GM13977 (cell line): ENCODE measurements around the gene SNX19.

ENCODE experiments used
- DNase-seq: peaks from one replicate; pipeline ENCODE4 v3.0.0; 2012; ENCODE audit warnings: low spot score
- in situ Hi-C: fragments of 300-500 bp; cut with MboI; formaldehyde crosslinking; loops from one replicate; pipeline ENCODE4 v1.12.0; 2022; ENCODE audit warnings: low sequenced_read_pairs, low pct_unique_long_range_greater_than_20kb, mixed read lengths, inconsistent platforms; ENCODE audit not compliant: unreplicated experiment
- TF ChIP-seq, protein P1 (sequence below): IDR thresholded peaks from 2 replicates; pipeline ENCODE4 v1.5.1; 2012; ENCODE audit warnings: mild to moderate bottlenecking, control low read depth; ENCODE audit not compliant: insufficient read depth; ENCODE audit errors: extremely low read depth, missing control alignments

The SNX19 gene

DNA sequence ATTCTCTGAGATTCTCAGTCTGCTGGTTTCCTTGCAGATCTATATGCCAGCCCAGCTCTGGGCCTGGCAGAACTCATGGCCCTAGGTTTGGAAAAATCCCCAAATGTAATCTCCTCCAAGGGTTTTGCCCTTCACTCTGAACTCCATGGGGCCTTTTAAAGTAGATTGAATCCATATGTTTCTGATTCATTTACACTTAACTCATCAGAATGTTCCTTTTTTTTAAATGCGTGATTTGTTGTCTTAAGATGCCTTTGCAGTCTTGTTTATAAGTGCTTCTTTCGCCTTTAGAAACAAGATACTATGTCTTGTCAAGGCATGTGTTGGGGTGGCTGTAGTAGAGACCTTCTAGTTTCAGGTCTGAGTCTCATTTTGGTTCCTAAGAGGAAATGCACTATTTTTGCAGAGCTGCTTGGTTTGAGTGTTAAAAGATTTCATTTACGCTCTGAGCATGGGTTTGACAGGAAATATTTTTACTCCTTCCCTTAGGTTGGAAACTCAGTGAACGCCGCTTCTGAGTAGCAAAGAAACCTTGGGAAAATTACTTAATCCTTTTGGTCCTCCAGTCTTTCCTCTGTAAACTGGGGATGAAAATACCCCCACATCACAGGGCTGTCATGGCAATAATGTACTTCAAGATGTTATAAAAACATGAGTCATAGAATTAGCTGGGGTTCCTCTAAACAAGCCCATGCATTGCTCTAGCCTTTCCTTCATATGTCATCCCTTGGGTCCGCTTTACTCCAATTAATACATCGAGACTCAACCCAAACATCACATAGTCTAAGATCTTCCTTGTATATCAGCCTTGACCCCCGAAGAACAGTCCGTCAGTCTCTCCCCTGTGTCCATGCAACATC lies 83.5 kb downstream of the SNX19 start:
- no peak for DNase-seq
- in situ Hi-C loops: no loop called here
- TF ChIP-seq, protein P1, sequence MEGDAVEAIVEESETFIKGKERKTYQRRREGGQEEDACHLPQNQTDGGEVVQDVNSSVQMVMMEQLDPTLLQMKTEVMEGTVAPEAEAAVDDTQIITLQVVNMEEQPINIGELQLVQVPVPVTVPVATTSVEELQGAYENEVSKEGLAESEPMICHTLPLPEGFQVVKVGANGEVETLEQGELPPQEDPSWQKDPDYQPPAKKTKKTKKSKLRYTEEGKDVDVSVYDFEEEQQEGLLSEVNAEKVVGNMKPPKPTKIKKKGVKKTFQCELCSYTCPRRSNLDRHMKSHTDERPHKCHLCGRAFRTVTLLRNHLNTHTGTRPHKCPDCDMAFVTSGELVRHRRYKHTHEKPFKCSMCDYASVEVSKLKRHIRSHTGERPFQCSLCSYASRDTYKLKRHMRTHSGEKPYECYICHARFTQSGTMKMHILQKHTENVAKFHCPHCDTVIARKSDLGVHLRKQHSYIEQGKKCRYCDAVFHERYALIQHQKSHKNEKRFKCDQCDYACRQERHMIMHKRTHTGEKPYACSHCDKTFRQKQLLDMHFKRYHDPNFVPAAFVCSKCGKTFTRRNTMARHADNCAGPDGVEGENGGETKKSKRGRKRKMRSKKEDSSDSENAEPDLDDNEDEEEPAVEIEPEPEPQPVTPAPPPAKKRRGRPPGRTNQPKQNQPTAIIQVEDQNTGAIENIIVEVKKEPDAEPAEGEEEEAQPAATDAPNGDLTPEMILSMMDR: no peak

DNA sequence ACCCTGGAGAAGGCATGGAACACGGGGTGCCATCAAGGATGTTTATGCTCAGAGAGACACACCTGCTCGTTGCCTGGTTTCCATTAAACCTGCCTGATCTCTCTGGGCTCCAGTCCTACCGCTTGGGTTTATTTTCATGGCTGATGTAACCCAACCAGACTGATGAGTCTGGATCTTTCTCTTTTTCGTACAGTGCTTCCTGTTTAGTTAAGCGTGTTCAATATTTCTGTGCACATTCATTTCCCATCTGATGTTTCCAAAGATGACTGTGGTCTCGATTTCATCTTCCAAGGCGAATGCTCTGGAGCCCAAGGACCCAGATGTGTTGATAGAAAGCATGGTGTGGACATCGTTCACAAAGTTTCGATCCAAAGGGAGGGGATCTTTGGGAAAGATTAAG lies 84.3 kb downstream of the SNX19 start:
- TF ChIP-seq, protein P1: no peak
- in situ Hi-C loops: no loop called here
- no peak for DNase-seq

DNA sequence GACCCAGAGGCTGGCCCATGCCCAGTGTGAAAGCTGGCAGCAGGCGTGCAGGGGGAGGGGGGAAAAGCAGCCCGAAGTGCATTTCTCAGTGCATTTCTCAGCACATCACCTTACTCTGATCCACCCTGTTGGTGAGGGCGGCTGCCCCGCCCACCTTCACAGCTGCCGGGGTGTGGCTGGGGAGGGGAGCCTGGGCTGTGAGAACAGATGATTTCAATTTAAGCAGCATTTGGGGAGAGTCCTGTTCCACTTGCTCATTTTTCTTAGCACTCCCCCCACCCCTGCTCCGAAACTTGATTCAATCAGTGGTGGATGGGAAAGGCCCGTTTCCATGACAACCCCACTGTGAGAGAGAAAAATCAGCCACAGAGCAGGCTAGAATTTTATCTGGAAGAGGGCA lies 84.8 kb downstream of the SNX19 start:
- in situ Hi-C loops: no loop called here
- DNase-seq: no peak
- TF ChIP-seq, protein P1: no peak

DNA sequence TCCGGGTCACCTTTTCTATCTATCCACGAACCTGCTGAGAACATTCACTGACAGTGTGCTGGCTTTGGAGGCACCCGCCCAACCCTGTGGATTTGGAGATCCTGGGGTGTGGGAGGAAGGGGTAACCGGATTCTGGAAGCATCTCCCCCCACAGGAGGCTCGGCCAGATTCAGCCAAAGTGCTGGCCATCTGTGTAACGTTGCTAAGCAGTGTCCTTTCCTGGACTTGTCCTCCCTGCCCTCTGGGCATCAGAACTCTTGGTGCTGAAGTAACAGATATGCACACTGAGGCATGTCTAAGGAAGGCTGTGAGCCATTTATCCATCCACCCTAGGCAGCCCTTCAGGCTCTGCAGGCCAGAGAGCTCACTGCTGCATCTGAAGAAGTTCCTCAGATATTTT lies 85.7 kb downstream of the SNX19 start:
- in situ Hi-C loops: no loop called here
- no peak for DNase-seq
- TF ChIP-seq, protein P1: no peak

DNA sequence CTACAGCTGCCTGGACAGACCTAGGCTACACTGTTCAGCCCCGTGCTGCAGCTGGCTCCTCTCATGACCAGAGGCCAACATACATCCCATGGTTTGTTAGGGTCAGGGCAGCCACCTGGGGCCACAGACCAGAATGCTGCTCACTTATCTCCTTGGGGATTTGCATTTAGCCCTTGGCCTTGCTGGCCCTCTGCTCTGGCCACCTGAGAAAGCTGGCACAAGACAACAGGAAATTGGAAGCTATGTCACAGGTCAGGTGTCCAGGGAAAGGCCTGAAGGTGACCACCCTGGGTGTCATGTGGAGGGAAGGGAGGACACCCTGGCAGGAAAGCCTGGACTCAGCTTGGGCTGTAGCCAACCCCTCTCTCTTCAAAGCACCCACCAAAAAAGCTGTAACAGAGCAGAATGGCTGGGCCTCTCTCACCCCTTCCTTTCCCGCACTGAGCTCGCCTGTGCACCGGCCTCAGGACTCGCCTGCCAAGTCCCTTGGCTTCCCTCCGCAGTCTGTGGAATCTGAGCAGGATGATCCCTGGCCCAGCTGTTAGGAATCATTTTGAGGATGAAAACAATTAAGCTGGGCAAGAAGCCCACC lies 86.3 kb downstream of the SNX19 start:
- no peak for DNase-seq
- TF ChIP-seq, protein P1: no peak
- in situ Hi-C loops: no loop called here

DNA sequence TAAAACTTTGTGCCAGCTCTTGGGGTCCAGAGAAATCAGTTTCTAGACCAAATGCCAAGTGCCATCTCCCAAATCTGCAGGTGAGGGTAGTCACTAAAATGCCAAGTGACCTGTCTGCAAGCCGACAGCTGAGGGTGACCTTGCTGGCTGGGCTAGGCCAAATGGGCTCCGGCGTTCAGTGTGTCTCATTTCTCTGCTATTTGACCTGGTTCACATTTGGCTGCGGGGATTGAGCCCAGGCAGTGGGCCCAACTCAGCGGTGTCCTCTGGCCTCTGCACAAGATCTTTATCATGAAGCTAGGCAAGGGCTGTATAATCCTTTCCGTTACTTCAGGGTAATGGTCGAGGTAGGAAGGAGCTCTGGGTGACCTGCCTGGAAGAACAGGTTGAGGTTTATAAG lies 87.5 kb downstream of the SNX19 start:
- in situ Hi-C loops: no loop called here
- TF ChIP-seq, protein P1: no peak
- DNase-seq: no peak
